Ishikawa (cell line): ENCODE results near the gene MSMB.

ENCODE experiments used
- CEBPB ChIP-seq: IDR thresholded peaks from 2 replicates; pipeline ENCODE4 v1.6.1; 2012
- CREB1 ChIP-seq: IDR thresholded peaks from 2 replicates; pipeline ENCODE4 v1.6.1; 2012; ENCODE audit warnings: low read depth
- EGR1 ChIP-seq: IDR thresholded peaks from 2 replicates; pipeline ENCODE4 v1.6.1; 2012
- EP300 ChIP-seq: IDR thresholded peaks from 2 replicates; pipeline ENCODE4 v1.6.1; 2012; ENCODE audit warnings: borderline replicate concordance
- FOXM1 ChIP-seq: IDR thresholded peaks from 2 replicates; pipeline ENCODE4 v1.6.1; 2012; ENCODE audit warnings: low read depth, borderline replicate concordance
- NFIC ChIP-seq: IDR thresholded peaks from 2 replicates; pipeline ENCODE4 v1.6.1; 2012
- RAD21 ChIP-seq: IDR thresholded peaks from 2 replicates; pipeline ENCODE4 v1.6.1; 2012; ENCODE audit warnings: low read depth
- REST ChIP-seq: IDR thresholded peaks from 2 replicates; pipeline ENCODE4 v1.6.1; 2012; ENCODE audit warnings: low read depth, mild to moderate bottlenecking
- TAF1 ChIP-seq: IDR thresholded peaks from 2 replicates; pipeline ENCODE4 v1.6.1; 2012; ENCODE audit warnings: low read depth, mild to moderate bottlenecking
- TCF12 ChIP-seq: IDR thresholded peaks from 2 replicates; pipeline ENCODE4 v1.6.1; 2012; ENCODE audit warnings: low read depth
- TEAD4 ChIP-seq: IDR thresholded peaks from 2 replicates; pipeline ENCODE4 v1.6.1; 2012
- YY1 ChIP-seq: IDR thresholded peaks from 2 replicates; pipeline ENCODE4 v1.6.1; 2012; ENCODE audit warnings: low read depth
- ZBTB7A ChIP-seq: IDR thresholded peaks from 2 replicates; pipeline ENCODE4 v1.6.1; 2012; ENCODE audit warnings: low read depth
- TF ChIP-seq, protein P1 (sequence below): IDR thresholded peaks from 2 replicates; pipeline ENCODE4 v1.6.1; 2012
- TF ChIP-seq, protein P2 (sequence below): IDR thresholded peaks from 2 replicates; pipeline ENCODE4 v1.6.1; 2012

Gene MSMB

GRCh38 chr10:46012746-46013145 lies 33.3 kb downstream of the MSMB start:
- no peak for TF ChIP-seq TEAD4
- TF ChIP-seq ZBTB7A, result no peak
- TF ChIP-seq NFIC, result no peak
- TF ChIP-seq, protein P1, sequence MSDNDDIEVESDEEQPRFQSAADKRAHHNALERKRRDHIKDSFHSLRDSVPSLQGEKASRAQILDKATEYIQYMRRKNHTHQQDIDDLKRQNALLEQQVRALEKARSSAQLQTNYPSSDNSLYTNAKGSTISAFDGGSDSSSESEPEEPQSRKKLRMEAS, result no peak
- no peak for TF ChIP-seq RAD21
- no peak for TF ChIP-seq YY1
- TF ChIP-seq TCF12, result no peak
- no peak for TF ChIP-seq EGR1
- no peak for TF ChIP-seq CEBPB
- no peak for TF ChIP-seq TAF1
- no peak for TF ChIP-seq CREB1
- TF ChIP-seq, protein P2, sequence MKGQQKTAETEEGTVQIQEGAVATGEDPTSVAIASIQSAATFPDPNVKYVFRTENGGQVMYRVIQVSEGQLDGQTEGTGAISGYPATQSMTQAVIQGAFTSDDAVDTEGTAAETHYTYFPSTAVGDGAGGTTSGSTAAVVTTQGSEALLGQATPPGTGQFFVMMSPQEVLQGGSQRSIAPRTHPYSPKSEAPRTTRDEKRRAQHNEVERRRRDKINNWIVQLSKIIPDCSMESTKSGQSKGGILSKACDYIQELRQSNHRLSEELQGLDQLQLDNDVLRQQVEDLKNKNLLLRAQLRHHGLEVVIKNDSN, result no peak
- no peak for TF ChIP-seq EP300

- no peak for TF ChIP-seq TCF12
- no peak for TF ChIP-seq CREB1
- no peak for TF ChIP-seq FOXM1
- TF ChIP-seq RAD21, result no peak
- TF ChIP-seq YY1, result no peak
- TF ChIP-seq, protein P1, result no peak
- TF ChIP-seq, protein P2, result no peak
- no peak for TF ChIP-seq CEBPB
- no peak for TF ChIP-seq EP300
- TF ChIP-seq NFIC, result no peak
- TF ChIP-seq REST, result no peak
Measured at GRCh38 chr10:46006219-46006618, 39.9 kb downstream of the MSMB start.

GRCh38 chr10:46005383-46005782 lies 40.7 kb downstream of the MSMB start:
- TF ChIP-seq FOXM1 (no peak), RAD21 (no peak), ZBTB7A (no peak), TCF12 (no peak), TAF1 (no peak)
- TF ChIP-seq, protein P2, result no peak

GRCh38 chr10:46004963-46005362 lies 41.1 kb downstream of the MSMB start:
- TF ChIP-seq TCF12, result no peak
- TF ChIP-seq NFIC, result no peak
- no peak for TF ChIP-seq EP300

- TF ChIP-seq CREB1, result no peak
Measured at GRCh38 chr10:46002916-46003693, 43.0 kb downstream of the MSMB start.

DNA sequence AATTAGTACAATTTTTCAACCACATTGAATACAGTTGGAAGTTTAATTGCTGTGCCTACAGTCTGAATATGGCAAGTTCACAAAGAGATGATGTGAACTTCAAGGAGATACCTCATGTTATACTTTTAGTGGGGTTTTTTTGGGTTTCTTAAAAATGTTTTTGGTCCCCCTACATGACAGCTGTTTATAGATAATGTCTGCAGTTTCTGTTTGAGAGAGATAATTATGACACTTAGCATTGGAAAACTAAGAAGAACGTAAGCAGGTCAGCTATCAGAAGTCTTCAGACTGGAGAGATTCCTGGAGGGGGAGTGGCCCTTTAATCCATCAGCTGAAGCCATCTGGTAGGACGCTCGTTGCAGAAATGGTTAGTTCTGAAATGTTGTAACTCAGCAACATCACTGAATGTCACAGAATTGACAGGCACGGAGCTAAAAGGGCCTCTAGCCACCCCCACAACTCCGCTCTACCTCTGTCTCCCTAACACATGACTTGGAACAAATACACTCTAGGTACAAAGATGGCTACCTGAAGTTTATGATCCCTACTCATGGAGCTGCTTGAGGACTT lies 44.8 kb downstream of the MSMB start:
- TF ChIP-seq EGR1 (no peak), YY1 (no peak), ZBTB7A (no peak), CEBPB (no peak), TCF12 (no peak), REST (no peak), EP300 (no peak)
